Ascending aorta (tissue), 2 donors: ENCODE data around the gene DYSF. TPM values are rescaled to one million over a fixed set of nuclear protein-coding genes. Genes with fewer than 3 reads are reported as not detected.

Experiments used
- DNase-seq, 2 donors: peaks; one replicate each; pipeline ENCODE4 v3.0.0-alpha.2; 2019; ENCODE audit warnings: low spot score in 2 of 2
- H3K27ac ChIP-seq, 2 donors: fragments of 200-600 bp; sonication (generic); one replicate each; pipeline ENCODE4 v1.5.1; 2016 to 2017; ENCODE audit warnings: mild to moderate bottlenecking in 1 of 2
- H3K27me3 ChIP-seq: fragments of 200-600 bp; sonication (generic); one replicate; pipeline ENCODE4 v1.5.1; 2017
- H3K36me3 ChIP-seq, 2 donors: fragments of 200-600 bp; sonication (generic); one replicate each; pipeline ENCODE4 v1.5.1; 2016
- H3K4me1 ChIP-seq, 2 donors: fragments of 200-600 bp; sonication (generic); one replicate each; pipeline ENCODE4 v1.5.1; 2016 to 2017; ENCODE audit warnings: mild to moderate bottlenecking in 1 of 2
- H3K4me3 ChIP-seq, 2 donors: fragments of 200-600 bp; sonication (generic); one replicate each; pipeline ENCODE4 v1.5.1; 2016 to 2017; ENCODE audit warnings: mild to moderate bottlenecking in 1 of 2
- H3K9me3 ChIP-seq, 2 donors: fragments of 200-600 bp; sonication (generic); one replicate each; pipeline ENCODE4 v1.5.1; 2016
- CTCF ChIP-seq, 3 experiments: fragments of 200-600 bp in 2 of 3; fragments of 450-650 bp in 1 of 3; sonication (generic) in 2 of 3; IDR thresholded peaks; one replicate each; pipeline ENCODE4 v1.5.1; 2016 to 2019; ENCODE audit warnings: antibody characterized with exemption in 3 of 3, mild to moderate bottlenecking in 1 of 3, moderate library complexity in 1 of 3
- intact Hi-C: fragments of 100-400 bp; cut with DNase I; formaldehyde crosslinking; loops from one replicate; pipeline ENCODE4 v1.15.1; 2023
- total RNA-seq: library from RNA; depleted of rRNA; stranded (reverse); fragments of >200 nt; gene quantifications from one replicate; pipeline ENCODE4 v1.1.0, GENCODE V29; 2016

The DYSF gene
- total RNA-seq, 1 donor from 2014 or later, result 58.3 TPM

DNA sequence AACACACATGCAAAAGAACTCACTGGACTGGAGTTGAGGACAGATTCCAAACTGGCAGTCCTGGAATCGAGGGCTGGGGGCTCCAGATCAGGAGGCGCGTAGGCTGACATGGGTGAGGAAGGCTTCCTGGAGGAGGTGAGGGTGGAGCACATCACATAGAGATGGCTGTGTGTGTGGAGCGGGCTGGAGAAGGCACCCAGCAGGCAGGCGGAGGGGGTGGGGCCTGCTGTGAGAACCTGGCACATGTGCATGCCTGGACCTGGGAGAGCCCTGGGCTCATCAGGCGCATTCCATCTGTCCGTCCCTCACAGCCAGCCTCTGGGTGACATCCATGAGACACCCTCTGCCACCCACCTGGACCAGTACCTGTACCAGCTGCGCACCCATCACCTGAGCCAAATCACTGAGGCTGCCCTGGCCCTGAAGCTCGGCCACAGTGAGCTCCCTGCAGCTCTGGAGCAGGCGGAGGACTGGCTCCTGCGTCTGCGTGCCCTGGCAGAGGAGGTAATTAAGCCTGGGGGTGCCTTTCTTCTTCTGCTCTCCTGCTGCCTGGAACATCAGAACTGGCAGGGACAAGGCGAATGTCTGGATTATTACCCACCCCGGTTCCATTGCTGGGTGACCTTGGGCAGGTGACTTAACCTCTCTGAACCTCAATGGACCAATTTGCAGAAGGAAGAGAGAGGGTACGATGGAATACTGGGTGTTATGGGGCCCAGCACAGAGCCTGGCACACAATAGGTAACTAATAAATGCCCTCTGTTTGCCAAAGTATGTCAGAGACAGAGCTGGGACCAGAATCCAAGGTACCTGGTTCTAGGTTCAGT lies 108.3 kb downstream of the DYSF start:
- DNase-seq, result no peak
- H3K27ac ChIP-seq, result no peak overlapping the region
- no peaks in the 10 kb centered on the region for H3K36me3 ChIP-seq
- no peak for TF ChIP-seq CTCF (IDR thresholded peaks at IDR 0.05)
- H3K27me3 ChIP-seq, result no peaks in the 10 kb centered on the region
- intact Hi-C loops, result loop anchor here (5.0 kb wide), 1 partner anchor 126 kb away; no protein-coding TSS in a partner anchor
- H3K4me3 ChIP-seq, result no peak overlapping the region
- peaks cover 1 to 27% of the 10 kb centered on the region in 2 donors for H3K4me1 ChIP-seq
- H3K9me3 ChIP-seq, result no peaks in the 10 kb centered on the region

DNA sequence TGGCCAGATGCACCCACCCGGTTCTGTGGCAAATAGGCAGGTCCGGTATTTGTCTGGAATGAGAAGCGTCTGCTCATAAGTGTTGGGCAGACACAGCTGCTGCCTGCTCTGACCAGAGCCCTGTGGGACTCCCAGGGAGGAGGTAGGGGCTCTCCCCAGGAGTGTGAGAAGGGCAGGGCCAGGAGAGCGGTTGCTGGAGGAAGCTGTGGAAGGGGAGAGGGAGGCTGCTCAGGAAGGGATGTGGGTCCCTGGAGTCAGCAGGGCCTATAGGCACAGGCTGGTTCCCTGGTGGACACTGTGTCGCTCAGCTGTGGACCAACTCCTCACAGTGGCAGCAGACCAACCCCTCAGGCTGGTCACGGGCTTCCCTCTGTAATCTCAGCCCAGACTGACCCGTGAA lies 109.2 kb downstream of the DYSF start:
- Histone ChIP-seq H3K9me3 (no peaks in the 10 kb centered on the region), H3K4me3 (no peak overlapping the region), H3K27ac (peak overlapping the region in 1 of 2 donors; percentile 6), H3K27me3 (no peaks in the 10 kb centered on the region), H3K4me1 (peaks cover 3 to 30% of the 10 kb centered on the region in 2 donors), H3K36me3 (no peaks in the 10 kb centered on the region)
- intact Hi-C loops, result loop anchor here (5.0 kb wide), 1 partner anchor 125 kb away; no protein-coding TSS in a partner anchor
- DNase-seq, result no peak
- no peak for TF ChIP-seq CTCF (IDR thresholded peaks at IDR 0.05)

DNA sequence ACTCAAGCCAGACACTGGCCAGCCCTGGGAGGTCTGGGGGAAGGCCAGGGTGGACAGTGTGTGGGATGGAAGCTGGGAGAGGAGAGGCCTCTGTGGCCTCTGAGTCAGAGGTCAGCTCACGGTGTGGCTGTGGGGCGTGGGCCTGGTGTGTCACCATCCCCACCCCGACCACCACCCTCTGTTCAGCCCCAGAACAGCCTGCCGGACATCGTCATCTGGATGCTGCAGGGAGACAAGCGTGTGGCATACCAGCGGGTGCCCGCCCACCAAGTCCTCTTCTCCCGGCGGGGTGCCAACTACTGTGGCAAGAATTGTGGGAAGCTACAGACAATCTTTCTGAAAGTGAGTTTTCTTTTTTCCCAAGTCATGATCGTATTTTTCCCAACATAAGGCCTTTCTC lies 110.5 kb downstream of the DYSF start:
- Histone ChIP-seq H3K9me3 (no peaks in the 10 kb centered on the region), H3K4me1 (peaks cover 3 to 30% of the 10 kb centered on the region in 2 donors), H3K27ac (peak overlapping the region in 1 of 2 donors; percentile 73), H3K4me3 (no peak overlapping the region), H3K36me3 (no peaks in the 10 kb centered on the region), H3K27me3 (no peaks in the 10 kb centered on the region)
- TF ChIP-seq CTCF (IDR thresholded peaks at IDR 0.05), result no peak
- no peak for DNase-seq
- intact Hi-C loops, result loop anchor here (5.0 kb wide), 1 partner anchor 123 kb away; no protein-coding TSS in a partner anchor

DNA sequence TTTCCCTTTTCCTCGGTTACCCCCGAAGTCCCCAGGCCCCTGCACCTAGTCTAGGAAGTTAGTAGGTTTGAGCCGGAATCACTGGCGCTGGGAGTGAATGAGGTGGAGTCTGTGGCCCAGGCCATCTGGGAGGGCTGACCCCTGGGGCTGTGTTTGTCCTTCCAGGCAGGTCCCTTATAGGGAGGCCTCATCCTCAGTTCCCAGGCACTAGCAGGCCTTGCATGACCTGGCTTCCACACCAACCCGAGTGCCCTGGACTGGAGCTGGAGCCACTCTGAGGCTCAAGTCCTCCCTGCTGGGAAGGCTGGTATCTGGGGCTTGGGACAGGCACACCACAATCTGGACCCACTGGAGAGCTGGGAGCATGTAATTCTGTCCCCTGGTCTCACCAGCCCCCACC lies 111.0 kb downstream of the DYSF start:
- no peaks in the 10 kb centered on the region for H3K36me3 ChIP-seq
- H3K4me3 ChIP-seq, result no peak overlapping the region
- peak overlapping the region; percentile 8 to 73 for H3K27ac ChIP-seq
- H3K9me3 ChIP-seq, result no peaks in the 10 kb centered on the region
- H3K4me1 ChIP-seq, result peaks cover 3 to 30% of the 10 kb centered on the region in 2 donors
- no peak for TF ChIP-seq CTCF (IDR thresholded peaks at IDR 0.05)
- DNase-seq, result no peak
- no peaks in the 10 kb centered on the region for H3K27me3 ChIP-seq
- intact Hi-C loops, result loop anchor here (5.0 kb wide), 1 partner anchor 123 kb away; no protein-coding TSS in a partner anchor

DNA sequence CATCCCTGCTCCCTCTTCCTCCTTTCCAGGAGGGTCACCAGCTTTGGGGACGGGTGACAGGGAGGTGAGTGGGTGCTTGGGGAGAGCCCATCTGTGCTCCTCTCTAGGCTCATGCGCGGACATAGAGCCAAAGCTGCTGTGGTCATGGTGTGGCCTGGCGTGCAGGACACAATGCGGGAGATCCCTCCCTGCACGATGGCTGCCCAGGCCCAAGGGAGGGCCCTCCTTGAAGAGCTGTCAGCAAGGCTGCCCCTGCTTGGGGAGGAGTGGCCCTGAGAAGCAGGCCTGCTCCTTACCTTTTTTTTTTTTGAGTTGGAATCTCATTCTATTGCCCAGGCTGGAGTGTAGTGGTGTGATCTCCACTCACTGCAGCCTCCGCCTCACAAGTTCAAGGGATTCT lies 111.4 kb downstream of the DYSF start:
- Histone ChIP-seq H3K36me3 (no peaks in the 10 kb centered on the region), H3K4me1 (peaks cover 3 to 30% of the 10 kb centered on the region in 2 donors), H3K9me3 (no peaks in the 10 kb centered on the region), H3K27me3 (no peaks in the 10 kb centered on the region), H3K27ac (peak overlapping the region; percentile 8 to 73), H3K4me3 (no peak overlapping the region)
- no peak for DNase-seq
- no peak for TF ChIP-seq CTCF (IDR thresholded peaks at IDR 0.05)
- intact Hi-C loops, result loop anchor here (5.0 kb wide), 2 partner anchors 123 to 583 kb away; partner anchors contain the start of gene CYP26B1
